ENCODE measurements around the gene PLCL2. TPM values are rescaled to one million over a fixed set of nuclear protein-coding genes. Genes with fewer than 3 reads are reported as not detected.

Gene PLCL2
- total RNA-seq: 10 to 100 TPM; 18.1 to 31.3 (median 27.7) TPM

GRCh38 chr3:16884748-16885592 lies at the start of gene PLCL2:
TSS of gene PLCL2 (plus strand) at chr3:16884955. CDS start at chr3:16885040, 85 bp downstream.
- TF ChIP-seq, protein P1, sequence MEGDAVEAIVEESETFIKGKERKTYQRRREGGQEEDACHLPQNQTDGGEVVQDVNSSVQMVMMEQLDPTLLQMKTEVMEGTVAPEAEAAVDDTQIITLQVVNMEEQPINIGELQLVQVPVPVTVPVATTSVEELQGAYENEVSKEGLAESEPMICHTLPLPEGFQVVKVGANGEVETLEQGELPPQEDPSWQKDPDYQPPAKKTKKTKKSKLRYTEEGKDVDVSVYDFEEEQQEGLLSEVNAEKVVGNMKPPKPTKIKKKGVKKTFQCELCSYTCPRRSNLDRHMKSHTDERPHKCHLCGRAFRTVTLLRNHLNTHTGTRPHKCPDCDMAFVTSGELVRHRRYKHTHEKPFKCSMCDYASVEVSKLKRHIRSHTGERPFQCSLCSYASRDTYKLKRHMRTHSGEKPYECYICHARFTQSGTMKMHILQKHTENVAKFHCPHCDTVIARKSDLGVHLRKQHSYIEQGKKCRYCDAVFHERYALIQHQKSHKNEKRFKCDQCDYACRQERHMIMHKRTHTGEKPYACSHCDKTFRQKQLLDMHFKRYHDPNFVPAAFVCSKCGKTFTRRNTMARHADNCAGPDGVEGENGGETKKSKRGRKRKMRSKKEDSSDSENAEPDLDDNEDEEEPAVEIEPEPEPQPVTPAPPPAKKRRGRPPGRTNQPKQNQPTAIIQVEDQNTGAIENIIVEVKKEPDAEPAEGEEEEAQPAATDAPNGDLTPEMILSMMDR (IDR thresholded peaks at IDR 0.05; ENCODE audit: low read depth): no peak

- TF ChIP-seq, protein P1 (IDR thresholded peaks at IDR 0.05; ENCODE audit: low read depth): no peak
Observed at GRCh38 chr3:16836505-16837237, 48.1 kb upstream of the PLCL2 start.

DNA sequence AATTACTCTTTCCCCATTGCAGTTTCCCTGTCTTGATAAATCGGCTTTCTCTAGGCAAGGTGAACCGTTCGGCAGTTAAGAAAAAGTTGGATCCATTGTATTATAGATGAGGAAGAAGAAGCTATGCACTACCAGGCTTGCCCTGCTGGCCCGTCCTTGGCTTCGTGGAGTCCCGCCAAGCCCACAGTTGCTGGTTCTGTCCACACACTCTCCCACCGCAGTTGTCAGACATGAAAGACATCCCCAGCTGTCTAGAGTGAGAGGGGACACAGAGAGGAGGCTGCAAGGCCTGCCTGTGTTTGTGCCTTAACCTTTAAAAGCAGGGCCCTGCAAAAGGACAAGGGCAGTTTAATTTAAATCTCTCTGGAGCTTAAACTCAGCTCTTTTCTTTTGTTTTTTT lies 47.2 kb upstream of the PLCL2 start:
- TF ChIP-seq, protein P1 (IDR thresholded peaks at IDR 0.05; ENCODE audit: low read depth): no peak

DNA sequence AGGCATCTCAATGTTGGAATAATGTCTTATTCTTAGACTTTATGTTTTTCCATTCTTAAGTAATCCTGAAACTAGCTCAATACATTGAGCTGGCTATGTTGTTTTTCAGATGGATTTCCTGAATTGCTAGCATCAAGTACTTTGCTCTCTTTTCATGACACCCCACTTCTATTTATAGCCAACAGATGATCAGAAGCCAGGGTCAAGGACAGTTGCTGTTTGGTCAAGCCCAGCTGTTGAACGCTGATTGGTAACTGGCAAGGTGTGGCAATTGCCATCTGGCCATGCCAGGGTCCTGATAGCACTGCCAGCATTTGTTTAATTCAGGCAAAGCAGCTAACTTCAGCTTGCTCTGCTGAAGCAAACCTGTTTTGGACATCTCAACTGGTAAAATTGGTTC lies 46.2 kb upstream of the PLCL2 start:
- TF ChIP-seq, protein P1 (IDR thresholded peaks at IDR 0.05; ENCODE audit: low read depth): no peak

- TF ChIP-seq, protein P1 (IDR thresholded peaks at IDR 0.05; ENCODE audit: low read depth): no peak
Observed at GRCh38 chr3:16839271-16840100, 45.3 kb upstream of the PLCL2 start.

DNA sequence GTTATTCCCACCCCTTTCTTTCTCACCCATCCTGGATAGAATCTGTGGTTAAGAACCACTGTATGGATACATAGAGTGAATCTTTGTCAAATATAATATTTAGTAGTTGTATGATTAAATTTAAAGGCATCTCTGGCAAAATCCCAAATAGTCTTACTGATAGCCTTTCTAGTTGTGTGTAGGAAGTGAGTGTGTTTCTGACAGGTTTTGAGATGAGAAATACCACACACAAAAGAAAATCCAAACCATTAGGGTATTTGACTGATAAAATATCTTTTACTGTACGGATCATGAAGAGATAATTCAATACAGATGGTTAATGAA lies 44.7 kb upstream of the PLCL2 start:
- TF ChIP-seq, protein P1 (IDR thresholded peaks at IDR 0.05; ENCODE audit: low read depth): no peak

All from subcutaneous adipose tissue (tissue), 4 donors.